GM18867 (cell line): ENCODE data around the gene LRRC28.

Experiments
- ATAC-seq: cut with Tn5 transposase; IDR thresholded peaks from one replicate; pipeline ENCODE4 v1.9.1; 2021; ENCODE audit warnings: mild to moderate bottlenecking, moderate library complexity; ENCODE audit not compliant: unreplicated experiment

The LRRC28 gene

DNA sequence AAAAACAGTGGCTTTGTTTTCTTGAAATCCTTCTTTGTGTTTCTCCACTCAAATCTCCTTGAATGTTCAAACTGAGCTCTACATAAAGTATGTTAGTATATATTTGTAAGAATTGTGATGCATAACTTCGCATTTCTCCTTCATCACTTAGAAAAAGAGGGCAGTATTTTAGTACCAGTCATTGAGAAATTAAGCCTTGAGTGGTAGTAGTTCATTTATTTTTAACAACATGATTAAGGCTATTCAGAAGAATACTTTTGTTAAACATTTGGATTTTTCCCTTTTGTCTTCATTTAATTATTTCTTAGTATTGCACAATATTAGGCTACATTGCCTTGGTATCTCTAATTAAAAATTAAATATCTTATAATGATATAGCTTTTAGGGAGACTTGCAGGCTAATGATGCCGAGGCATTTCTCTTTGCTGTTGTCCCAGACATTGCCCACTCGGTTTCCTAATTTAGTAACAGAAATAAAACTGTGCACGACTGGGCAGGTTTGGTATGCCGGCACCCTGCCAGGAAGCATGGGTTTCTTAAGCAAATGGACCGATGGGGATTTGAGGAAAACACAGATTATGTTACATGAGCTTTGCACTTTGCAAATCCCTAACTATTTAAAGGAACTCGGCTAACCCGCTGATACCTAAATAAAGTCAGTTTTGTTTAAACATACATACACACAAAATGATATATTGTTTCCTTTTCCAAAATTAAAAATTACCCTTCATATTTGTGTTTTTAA is 54.7 kb downstream of the LRRC28 start:
- ATAC-seq = no peak

- no peak for ATAC-seq
Measured at GRCh38 chr15:99306694-99307338, 55.5 kb downstream of the LRRC28 start.

- ATAC-seq = no peak
Measured at GRCh38 chr15:99307735-99308134, 56.5 kb downstream of the LRRC28 start.

DNA sequence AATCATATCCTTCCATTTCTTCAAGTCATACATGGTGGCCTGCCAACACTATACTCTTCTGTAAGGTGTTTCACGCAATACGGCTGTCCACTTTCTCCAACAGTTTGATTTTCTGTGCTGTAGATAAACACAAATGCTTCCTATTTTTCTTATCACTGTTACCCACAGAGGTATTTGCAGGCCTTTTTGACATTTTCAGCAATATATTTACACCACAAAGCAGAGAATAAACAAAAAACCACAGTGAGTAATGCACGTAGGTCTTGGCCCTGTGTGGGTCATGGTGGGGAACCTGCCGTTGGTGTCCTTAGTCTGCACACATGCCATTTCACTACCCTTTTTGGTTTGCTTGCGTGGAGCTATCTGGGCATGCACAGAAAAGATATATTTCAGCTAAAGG is 59.5 kb downstream of the LRRC28 start:
- ATAC-seq = no peak

DNA sequence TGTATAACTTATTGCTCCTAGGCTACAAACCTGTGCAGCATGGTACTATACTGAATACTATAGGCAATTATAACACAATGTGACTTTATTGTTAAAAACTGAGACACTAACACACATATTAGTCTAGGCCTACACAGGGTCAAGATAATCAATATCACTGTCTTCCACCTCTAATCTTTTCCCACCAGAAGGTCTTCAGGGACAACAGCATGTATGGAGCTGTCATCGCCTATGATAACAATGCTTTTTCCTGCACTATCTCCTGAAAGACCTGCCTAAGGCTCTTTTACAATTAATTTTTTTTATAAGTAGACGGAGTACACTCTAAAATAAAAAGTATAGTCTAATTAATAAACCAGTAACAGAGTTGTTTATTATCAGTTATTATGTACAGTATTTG is 60.9 kb downstream of the LRRC28 start:
- ATAC-seq = no peak

- ATAC-seq = no peak
Measured at GRCh38 chr15:99312794-99313193, 61.5 kb downstream of the LRRC28 start.

DNA sequence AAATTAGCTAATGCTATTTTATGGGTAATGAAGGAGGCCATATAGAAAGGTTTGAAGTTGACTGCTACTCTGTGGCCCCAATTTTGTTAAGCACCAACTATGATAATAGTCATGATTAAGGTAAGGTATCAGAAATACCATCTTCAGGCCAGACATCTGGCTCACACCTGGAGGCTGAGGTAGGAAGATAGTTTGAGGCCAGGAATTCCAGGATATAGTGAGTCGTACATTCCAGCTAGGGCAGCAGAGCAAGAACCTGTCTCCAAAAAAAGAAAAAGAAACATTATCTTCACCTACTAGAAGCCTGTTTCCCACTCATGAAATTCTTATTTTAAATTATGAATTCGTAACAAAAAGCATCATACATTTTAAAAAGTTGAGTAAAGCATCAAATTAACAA is 64.4 kb downstream of the LRRC28 start:
- ATAC-seq = no peak

- no peak for ATAC-seq
Measured at GRCh38 chr15:99320374-99321215, 69.3 kb downstream of the LRRC28 start.

GRCh38 chr15:99321468-99321867 is 70.2 kb downstream of the LRRC28 start:
- no peak for ATAC-seq

- ATAC-seq = no peak
Measured at GRCh38 chr15:99322643-99323405, 71.5 kb downstream of the LRRC28 start.

DNA sequence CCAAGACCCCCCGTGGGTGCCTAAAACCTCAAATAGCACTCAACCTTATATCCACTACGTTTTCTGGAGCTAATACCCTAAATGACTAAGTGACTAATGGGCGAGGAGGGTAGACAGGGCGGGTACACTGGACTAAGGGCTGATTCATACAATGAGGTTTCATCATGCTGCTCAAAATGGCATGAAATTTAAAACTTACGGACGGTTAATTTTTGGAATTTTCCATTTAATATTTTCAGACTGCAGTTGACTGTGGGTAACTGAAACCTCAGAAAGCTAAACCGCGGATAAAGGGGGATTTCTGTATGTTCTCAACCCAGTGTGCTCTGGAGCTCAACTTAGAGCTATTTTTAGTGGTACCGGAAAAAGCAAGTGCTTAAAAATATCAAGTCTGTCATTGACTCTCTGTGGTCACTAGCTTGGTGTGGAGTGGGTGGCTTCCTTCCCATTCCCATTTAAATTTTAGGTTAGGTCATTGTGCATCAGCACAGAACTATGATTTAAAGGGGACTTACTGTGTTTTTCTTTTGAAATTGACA is 72.9 kb downstream of the LRRC28 start:
- ATAC-seq = peak; percentile 71

GRCh38 chr15:99324700-99325099 is 73.4 kb downstream of the LRRC28 start:
- ATAC-seq = no peak

DNA sequence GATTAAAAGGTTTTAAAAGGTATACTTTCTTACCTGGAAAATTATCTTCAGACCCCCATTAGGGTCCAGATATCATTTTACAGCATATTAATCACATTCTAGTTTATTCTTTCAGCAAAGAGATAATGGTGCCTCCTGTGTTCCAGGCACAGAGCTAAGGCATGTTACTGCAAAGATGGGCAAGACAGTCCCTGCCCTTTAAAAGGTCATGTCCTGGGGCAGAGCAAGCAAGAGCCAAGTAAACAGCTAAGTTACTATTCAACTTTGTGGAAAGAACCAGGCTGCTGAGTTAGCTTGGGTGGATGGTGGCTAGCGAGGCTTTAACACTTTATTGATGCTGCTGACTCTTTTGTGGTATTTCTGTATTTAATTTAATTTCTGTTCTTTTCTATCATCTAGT is 75.0 kb downstream of the LRRC28 start:
- ATAC-seq = no peak

DNA sequence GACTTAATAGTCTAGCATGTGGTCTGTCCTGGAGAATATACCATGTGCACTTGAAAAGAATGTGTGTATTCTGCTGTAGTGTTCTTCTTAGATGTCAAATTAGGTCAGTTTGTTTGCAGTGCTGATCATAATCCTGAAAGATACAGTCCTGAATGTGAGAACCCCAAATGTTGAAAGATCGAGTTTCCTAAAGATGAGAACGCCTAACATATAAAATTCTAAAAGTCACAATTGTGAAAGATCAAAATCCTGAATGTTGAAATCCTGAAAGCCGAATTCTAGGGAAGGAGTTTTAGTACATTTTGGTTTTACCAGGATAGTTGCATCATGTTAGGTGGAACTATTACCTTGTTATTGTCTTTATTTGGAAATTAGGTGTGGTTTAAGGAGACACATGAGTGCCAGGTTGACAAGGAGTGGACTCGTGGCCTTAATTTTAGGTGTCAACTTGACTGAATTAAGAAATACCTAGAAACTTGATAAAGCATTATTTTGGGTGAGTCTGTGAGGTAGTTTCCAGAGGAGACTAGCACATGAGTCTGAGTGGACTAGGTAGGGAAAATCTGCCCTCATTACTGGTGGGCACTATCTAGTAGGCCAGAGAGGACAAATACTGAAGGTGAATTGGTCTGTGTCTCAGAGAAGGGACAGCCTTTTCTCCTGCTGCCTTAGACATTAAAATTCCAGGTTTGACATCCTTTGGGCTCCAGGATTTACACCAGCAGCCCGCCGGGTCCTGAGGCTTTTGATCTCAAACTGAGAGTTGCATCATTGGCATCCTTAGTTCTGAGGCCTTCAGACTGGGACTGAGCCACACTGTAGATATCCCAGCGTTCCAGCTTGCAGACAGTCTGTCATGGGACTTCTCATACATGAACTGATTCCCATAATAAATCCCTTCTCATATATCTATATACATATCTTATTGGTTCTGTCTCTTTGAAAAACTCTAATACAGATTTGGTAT is 77.1 kb downstream of the LRRC28 start:
- ATAC-seq = no peak

GRCh38 chr15:99331381-99331780 is 80.1 kb downstream of the LRRC28 start:
- ATAC-seq = no peak

GRCh38 chr15:99333413-99333812 is 82.1 kb downstream of the LRRC28 start:
- ATAC-seq = no peak

- ATAC-seq = no peak
Measured at GRCh38 chr15:99333981-99334380, 82.7 kb downstream of the LRRC28 start.

DNA sequence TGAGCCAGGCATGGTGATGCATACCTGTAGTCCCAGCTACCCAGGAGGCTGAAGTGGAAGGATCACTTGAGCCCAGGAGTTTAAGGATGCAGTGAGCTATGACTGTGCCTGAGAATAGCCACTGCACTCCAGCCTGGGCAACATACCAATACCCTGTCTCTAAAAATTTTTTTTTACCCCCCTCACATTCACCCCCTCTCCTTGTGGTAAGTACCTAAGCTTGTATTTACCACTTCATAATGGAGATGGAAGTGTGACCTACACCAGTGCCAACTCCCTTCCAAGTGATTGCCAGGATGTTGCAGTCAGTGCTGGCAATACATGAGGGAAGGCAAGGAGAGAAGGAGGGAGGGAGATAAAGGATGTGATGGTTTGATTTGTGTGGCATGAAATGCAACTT is 84.2 kb downstream of the LRRC28 start:
- ATAC-seq = no peak

DNA sequence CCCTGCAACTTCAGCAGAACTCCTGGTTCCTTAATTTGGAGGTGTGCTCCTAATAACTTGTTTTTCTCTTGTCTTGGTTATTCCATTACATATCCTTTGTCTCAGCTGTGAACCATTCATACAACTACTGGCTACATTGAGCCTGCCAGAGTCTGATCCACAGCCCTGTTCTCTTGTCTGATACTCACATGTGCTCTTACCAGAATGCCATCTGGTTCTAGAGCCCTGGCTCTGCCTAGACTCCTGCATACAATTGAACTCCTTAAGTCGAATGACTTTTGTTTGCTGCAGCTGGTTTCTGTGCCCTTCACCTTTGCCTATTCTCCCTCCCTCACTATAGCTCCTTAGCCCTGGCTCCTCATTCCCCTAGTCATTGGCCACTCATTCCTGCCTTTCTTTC is 85.5 kb downstream of the LRRC28 start:
- ATAC-seq = no peak

DNA sequence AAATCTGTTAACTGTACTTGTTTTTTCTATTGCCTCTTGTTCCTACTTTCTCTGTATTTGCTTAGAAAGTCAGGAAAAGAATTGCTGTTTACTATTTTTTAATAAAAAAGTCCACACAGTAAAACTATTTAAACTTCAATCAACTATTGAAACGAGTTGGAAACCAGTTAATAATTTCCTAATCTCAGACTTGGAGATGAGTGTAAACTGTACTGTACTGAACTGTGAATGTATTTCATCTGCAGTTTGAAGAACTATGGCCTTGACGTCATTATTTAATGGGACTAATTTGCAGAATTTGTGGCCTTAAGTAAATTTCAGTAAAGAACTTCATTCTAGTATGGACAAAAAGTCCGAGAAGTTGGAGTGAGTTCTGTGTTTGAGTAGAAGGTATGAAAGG is 89.1 kb downstream of the LRRC28 start:
- no peak for ATAC-seq
